ENCODE measurements around the gene SMC6. TPM values are rescaled to one million over a fixed set of nuclear protein-coding genes. Genes with fewer than 3 reads are reported as not detected.

Gene SMC6
- total and polyA plus RNA-seq, 9 donors, result 6.6 to 16.8 (median 12.3) TPM

- Histone ChIP-seq H3K4me1 (ENCODE audit: insufficient read depth) (no peaks in the 10 kb centered on the region), H3K27ac (no peak overlapping the region), H3K4me3 (no peak overlapping the region), H3K9me3 (no peaks in the 10 kb centered on the region), H3K36me3 (no peaks in the 10 kb centered on the region), H3K27me3 (no peaks in the 10 kb centered on the region)
- intact Hi-C loops (cut with DNase I), result no loop called here
- TF ChIP-seq EP300 (IDR thresholded peaks at IDR 0.05), result no peak
- no peak for TF ChIP-seq CTCF (IDR thresholded peaks at IDR 0.05)
- 26 to 43% (median 35%) methylated on average over 6 of the region's 6 CpGs for WGBS, 3 donors
- no peak for DNase-seq
These were observed 133.3 kb downstream of the SMC6 start for GRCh38 chr2:17620280-17620679.

- no peaks in the 10 kb centered on the region for H3K27me3 ChIP-seq
- no peak overlapping the region for H3K4me3 ChIP-seq
- H3K4me1 ChIP-seq (ENCODE audit: insufficient read depth), result no peaks in the 10 kb centered on the region
- DNase-seq, result no peak
- H3K27ac ChIP-seq, result no peak overlapping the region
- no peaks in the 10 kb centered on the region for H3K36me3 ChIP-seq
- 0 to 92% (median 87%) methylated on average over 1 of the region's 1 CpG for WGBS, 3 donors
- no peak for TF ChIP-seq EP300 (IDR thresholded peaks at IDR 0.05)
- TF ChIP-seq CTCF (IDR thresholded peaks at IDR 0.05), result no peak
- TF ChIP-seq POLR2A (IDR thresholded peaks at IDR 0.05), result no peak
- no peaks in the 10 kb centered on the region for H3K9me3 ChIP-seq
- intact Hi-C loops (cut with DNase I), result no loop called here
These were observed 135.7 kb downstream of the SMC6 start for GRCh38 chr2:17617955-17618354.

- no peak for DNase-seq
- no peaks in the 10 kb centered on the region for H3K36me3 ChIP-seq
- no peaks in the 10 kb centered on the region for H3K27me3 ChIP-seq
- H3K4me3 ChIP-seq, result no peak overlapping the region
- no peaks in the 10 kb centered on the region for H3K9me3 ChIP-seq
- no peaks in the 10 kb centered on the region for H3K4me1 ChIP-seq (ENCODE audit: insufficient read depth)
- intact Hi-C loops (cut with DNase I), result no loop called here
- TF ChIP-seq CTCF (IDR thresholded peaks at IDR 0.05), result no peak
- no peak for TF ChIP-seq POLR2A (IDR thresholded peaks at IDR 0.05)
- no peak for TF ChIP-seq EP300 (IDR thresholded peaks at IDR 0.05)
- WGBS, 3 donors, result 85 to 97% (median 92%) methylated on average over 5 of the region's 5 CpGs
- no peak overlapping the region for H3K27ac ChIP-seq
These were observed 136.1 kb downstream of the SMC6 start for GRCh38 chr2:17617516-17617915.

GRCh38 chr2:17616405-17616804 lies 137.2 kb downstream of the SMC6 start:
- Histone ChIP-seq H3K4me1 (ENCODE audit: insufficient read depth) (no peaks in the 10 kb centered on the region), H3K27ac (no peak overlapping the region), H3K4me3 (no peak overlapping the region), H3K27me3 (no peaks in the 10 kb centered on the region), H3K9me3 (no peaks in the 10 kb centered on the region), H3K36me3 (no peaks in the 10 kb centered on the region)
- intact Hi-C loops (cut with DNase I), result no loop called here
- no peak for TF ChIP-seq POLR2A (IDR thresholded peaks at IDR 0.05)
- TF ChIP-seq CTCF (IDR thresholded peaks at IDR 0.05), result no peak
- TF ChIP-seq EP300 (IDR thresholded peaks at IDR 0.05), result no peak
- DNase-seq, result no peak
- 89 to 100% (median 100%) methylated on average over 1 of the region's 1 CpG for WGBS, 3 donors
